OCI-LY1 (cell line): ENCODE measurements around the gene CDKAL1.

Source experiments
- EZH2 ChIP-seq: fragments of 200-600 bp; sonication (generic), shearing (Covaris generic); IDR thresholded peaks from 2 replicates; pipeline ENCODE4 v1.8.0; 2017; ENCODE audit warnings: borderline replicate concordance, mixed run types, mild to moderate bottlenecking, antibody characterized with exemption, low read length, moderate library complexity, mixed read lengths
- TF ChIP-seq, protein P1 (sequence below): fragments of 200-600 bp; sonication (generic), shearing (Covaris generic); IDR thresholded peaks from 2 replicates; pipeline ENCODE4 v1.5.1; 2017; ENCODE audit warnings: mild to moderate bottlenecking, antibody characterized with exemption, low read length, moderate library complexity, mixed read lengths

DNA sequence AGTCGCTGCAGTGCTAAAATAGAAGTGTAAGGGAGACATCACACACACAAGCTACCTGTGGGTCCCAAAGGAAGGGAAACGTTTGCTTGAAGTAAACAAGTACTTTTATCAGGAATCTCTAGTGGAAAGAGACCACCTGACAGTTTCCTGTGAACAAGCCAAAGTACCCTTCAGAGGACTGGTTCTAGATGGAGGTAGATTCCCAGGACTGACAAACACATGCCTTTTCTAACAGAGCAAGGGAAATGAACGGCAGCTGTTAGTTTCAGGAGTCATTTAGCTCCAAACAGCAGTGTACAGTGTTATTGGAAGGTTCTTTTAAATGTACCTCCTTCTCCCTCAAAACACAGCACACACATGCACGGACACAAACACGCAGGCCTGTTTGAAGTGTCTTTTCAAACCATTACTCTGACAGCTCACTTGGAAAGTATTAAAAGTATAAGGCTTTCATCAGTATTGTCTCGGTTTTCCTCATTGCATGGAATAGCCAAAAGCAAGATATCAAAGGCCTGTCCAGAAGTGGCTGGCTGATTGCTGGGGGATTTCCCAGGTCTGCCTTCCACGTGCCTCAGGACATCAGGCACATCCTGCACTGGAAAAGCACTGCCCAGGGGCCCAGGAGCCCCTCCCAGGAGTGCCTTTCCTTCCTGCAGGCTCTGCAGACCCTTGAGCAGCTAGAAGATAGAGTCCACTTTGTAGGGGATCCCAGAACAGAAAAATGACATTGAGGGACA, 666.0 kb downstream of the CDKAL1 start:
- TF ChIP-seq EZH2 = no peak
- TF ChIP-seq, protein P1, sequence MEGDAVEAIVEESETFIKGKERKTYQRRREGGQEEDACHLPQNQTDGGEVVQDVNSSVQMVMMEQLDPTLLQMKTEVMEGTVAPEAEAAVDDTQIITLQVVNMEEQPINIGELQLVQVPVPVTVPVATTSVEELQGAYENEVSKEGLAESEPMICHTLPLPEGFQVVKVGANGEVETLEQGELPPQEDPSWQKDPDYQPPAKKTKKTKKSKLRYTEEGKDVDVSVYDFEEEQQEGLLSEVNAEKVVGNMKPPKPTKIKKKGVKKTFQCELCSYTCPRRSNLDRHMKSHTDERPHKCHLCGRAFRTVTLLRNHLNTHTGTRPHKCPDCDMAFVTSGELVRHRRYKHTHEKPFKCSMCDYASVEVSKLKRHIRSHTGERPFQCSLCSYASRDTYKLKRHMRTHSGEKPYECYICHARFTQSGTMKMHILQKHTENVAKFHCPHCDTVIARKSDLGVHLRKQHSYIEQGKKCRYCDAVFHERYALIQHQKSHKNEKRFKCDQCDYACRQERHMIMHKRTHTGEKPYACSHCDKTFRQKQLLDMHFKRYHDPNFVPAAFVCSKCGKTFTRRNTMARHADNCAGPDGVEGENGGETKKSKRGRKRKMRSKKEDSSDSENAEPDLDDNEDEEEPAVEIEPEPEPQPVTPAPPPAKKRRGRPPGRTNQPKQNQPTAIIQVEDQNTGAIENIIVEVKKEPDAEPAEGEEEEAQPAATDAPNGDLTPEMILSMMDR = no peak
